Stimulated activated CD8-positive, alpha-beta memory T cell treated with anti-CD3 and anti-CD28 coated beads, Interleukin-7, amount 100 ng/mL, for 24 hours (primary cell): ENCODE data around the gene SIM1.

Experiments used
- DNase-seq: peaks from one replicate; pipeline ENCODE4 v3.0.0-alpha.2; 2020; ENCODE audit warnings: low read depth

The SIM1 gene

GRCh38 chr6:100353276-100354015, 111.3 kb downstream of the SIM1 start:
- DNase-seq = no peak

- DNase-seq = no peak
These were observed 114.6 kb downstream of the SIM1 start for GRCh38 chr6:100350139-100350538.

GRCh38 chr6:100349366-100349765, 115.4 kb downstream of the SIM1 start:
- DNase-seq = no peak

GRCh38 chr6:100347901-100348550, 116.7 kb downstream of the SIM1 start:
- no peak for DNase-seq

GRCh38 chr6:100346828-100347227, 117.9 kb downstream of the SIM1 start:
- no peak for DNase-seq

GRCh38 chr6:100346203-100346602, 118.5 kb downstream of the SIM1 start:
- DNase-seq = no peak

- DNase-seq = no peak
These were observed 120.0 kb downstream of the SIM1 start for GRCh38 chr6:100344761-100345160.

GRCh38 chr6:100344321-100344720, 120.4 kb downstream of the SIM1 start:
- no peak for DNase-seq

- no peak for DNase-seq
These were observed 121.2 kb downstream of the SIM1 start for GRCh38 chr6:100343316-100344077.

GRCh38 chr6:100342830-100343229, 121.9 kb downstream of the SIM1 start:
- DNase-seq = no peak

GRCh38 chr6:100339574-100340255, 125.0 kb downstream of the SIM1 start:
- DNase-seq = no peak

GRCh38 chr6:100338090-100338489, 126.6 kb downstream of the SIM1 start:
- no peak for DNase-seq

- DNase-seq = no peak
These were observed 127.8 kb downstream of the SIM1 start for GRCh38 chr6:100336876-100337275.

- DNase-seq = no peak
These were observed 128.7 kb downstream of the SIM1 start for GRCh38 chr6:100335991-100336390.
